ENCODE measurements around the gene SLC28A1.
"Not testable (repeated sequence)": the region's sequence is repeated elsewhere in the genome, so short reads cannot be mapped to it uniquely, and the experiment has no call there.

SLC28A1 gene

GRCh38 chr15:84909782-84910181 lies 25.3 kb downstream of the SLC28A1 start:
- DNase-seq (ENCODE audit: low read depth in 2 of 2): no peak

DNA sequence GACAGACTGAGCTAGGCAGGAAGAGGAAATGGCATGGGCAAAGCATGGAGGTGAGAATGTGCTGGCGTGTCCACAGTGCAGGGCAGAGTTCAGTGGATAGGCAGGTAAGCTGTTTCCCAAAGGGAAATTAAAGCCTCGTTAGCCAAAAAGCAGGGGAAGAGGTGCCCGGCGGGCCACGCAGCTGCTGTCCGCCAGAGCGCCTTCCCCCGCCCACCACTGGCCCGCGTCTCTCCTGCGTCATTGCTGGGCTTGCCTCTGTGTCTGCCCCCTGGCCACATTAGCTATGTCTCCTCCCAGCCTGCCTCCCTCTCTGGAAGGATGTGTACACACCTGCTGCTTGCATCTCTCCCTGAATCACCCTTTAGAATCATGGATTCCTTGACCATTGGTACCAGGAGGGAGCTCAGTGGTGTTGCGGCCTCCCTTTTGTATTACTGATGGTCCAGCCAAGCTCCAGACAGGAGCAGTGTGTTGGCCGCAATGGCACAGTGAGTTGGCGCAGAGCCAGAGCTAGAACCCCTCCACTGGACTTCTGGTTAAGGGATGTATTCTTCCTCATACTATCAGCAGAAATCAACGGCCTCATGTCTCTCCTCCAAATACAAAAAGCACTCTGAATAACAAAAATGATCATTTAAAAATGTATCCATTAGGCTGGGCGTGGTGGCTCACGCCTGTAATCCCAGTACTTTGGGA lies 26.6 kb downstream of the SLC28A1 start:
- DNase-seq (ENCODE audit: low read depth in 2 of 2): no peak

- DNase-seq (ENCODE audit: low read depth in 2 of 2): peak; percentile 65 to 71
Observed at GRCh38 chr15:84911879-84912660, 27.6 kb downstream of the SLC28A1 start.

GRCh38 chr15:84913360-84913723 lies 28.9 kb downstream of the SLC28A1 start:
- DNase-seq (ENCODE audit: low read depth in 2 of 2): no peak

- DNase-seq (ENCODE audit: low read depth in 2 of 2): no peak
Observed at GRCh38 chr15:84914351-84914750, 29.9 kb downstream of the SLC28A1 start.

- DNase-seq (ENCODE audit: low read depth in 2 of 2): peak; percentile 45 to 46
Observed at GRCh38 chr15:84914909-84915605, 30.6 kb downstream of the SLC28A1 start.

DNA sequence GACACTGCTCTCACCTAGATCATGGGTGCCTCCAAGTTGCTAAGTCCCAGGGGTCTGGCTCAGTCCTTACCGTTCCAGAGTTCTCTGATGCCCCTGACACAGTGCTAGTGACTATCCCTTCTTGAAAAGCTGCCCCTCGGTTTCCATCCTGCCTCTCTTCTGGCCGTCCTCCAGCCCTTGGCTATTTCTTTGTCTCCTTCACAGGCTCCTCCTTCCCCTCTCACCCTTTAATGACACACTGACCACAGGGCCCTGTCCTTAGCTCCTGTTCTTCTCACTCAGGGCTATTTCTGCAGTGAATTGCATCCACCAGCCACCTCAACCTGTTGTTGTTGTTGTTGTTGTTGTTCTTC lies 31.1 kb downstream of the SLC28A1 start:
- no peak for DNase-seq (ENCODE audit: low read depth in 2 of 2)

DNA sequence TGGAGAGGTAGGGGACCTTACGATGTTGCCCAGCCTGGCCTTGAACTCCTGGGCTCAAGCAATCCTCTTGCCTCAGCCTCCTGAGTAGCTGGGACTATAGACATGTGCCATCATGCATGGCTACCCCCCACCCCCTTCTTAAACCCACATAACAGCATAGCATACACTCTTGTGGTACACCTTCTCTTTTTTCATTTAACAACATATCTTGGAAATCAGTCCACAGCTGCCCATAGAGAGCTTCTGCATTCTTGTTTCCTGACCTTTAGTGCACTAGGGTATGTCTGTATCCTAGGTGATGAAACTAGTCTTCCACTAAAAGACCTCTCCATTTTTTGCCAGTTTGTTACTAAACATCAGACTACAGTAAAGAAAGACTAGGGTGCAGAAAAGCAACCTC lies 33.0 kb downstream of the SLC28A1 start:
- DNase-seq (ENCODE audit: low read depth in 2 of 2): no peak

GRCh38 chr15:84919106-84919667 lies 34.7 kb downstream of the SLC28A1 start:
- no peak for DNase-seq (ENCODE audit: low read depth in 2 of 2)

GRCh38 chr15:84921121-84921520 lies 36.7 kb downstream of the SLC28A1 start:
- no peak for DNase-seq (ENCODE audit: low read depth in 2 of 2)

GRCh38 chr15:84922530-84922929 lies 38.1 kb downstream of the SLC28A1 start:
- no peak for DNase-seq (ENCODE audit: low read depth in 2 of 2)

DNA sequence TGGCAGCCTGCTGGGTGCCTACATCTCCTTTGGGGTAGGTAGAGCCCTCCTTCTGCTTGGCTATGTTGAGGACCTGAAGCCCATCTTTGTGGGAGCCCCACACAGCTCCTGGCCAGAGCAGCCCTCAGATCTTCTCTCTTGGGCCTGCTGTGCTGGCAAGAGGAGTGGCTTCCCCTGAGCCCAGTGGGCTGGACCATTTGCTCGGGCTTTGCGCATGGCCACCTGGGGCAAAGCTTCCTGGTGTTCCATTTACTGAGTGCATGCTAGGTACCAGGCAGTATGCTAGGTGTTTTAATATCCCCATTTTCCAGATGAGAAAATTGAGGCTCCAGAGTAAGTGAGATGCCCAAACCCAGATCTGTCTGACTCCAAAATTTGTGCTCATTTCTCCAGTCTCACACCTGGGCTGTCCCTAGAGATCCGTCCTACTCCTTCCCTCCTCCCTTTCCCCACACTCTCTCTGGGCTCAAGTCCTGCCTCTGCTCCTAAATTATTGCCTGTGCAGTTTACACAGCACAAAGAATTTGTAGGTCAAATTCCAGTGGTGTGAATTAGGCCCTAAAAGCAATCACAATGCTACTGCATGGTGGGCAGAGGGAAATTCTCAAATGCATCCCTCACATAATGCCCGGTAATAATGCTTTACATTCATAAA lies 39.7 kb downstream of the SLC28A1 start:
- DNase-seq (ENCODE audit: low read depth in 2 of 2): no peak

GRCh38 chr15:84924821-84925569 lies 40.5 kb downstream of the SLC28A1 start:
- not testable (repeated sequence) for DNase-seq (ENCODE audit: low read depth in 2 of 2)

DNA sequence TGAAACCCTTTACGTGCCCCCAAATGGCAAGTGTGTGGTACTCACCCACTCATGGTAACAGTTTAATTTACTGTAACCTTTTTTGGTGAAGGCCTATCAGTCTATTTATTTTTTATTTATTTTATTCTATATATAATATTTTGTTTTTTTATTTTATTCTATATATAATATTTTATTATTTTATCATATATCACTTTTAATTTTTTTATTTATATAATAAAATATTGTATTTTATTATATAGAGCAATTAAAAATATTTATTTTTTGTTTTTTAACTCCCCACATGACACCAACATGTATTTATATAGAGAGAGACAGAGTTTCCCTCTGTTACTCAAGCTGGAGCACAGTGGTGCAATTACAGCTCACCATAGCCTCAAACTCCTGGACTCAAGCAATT lies 41.4 kb downstream of the SLC28A1 start:
- no peak for DNase-seq (ENCODE audit: low read depth in 2 of 2)

DNA sequence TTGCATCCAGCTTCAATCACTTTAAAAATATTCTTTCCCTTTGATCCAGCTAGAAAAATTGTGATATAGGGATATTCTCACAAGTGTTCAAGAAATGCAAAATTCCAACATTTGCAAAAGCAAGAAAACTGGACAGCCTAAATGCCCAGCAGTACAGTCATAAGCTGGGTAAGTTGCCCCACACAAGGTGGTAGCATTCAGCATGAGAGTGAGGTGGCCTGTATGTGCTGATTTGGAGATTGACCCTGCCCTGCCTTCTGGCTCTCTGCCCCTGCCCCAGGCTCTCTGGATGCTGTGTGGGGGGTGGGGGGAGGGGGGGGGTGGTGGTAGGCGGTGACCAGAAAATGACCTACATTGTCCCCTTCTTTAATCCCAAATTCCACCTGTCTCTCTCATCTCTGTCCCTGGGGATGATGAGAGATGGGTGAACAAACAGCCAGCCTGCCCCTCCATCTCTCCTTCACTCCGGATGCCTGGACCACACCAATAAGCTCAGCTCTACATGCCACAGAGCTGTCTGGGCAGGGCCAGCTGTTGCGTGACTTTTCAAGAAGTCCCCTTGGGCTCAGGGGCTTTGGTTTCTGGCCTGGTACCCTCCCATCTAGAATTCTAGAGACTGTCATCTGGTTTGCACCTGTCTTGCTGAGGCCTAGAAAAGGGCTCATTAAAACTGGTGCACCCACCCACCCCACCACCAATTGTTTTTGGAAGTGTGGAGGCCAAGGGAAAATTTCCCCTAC lies 42.2 kb downstream of the SLC28A1 start:
- DNase-seq (ENCODE audit: low read depth in 2 of 2): no peak

GRCh38 chr15:84928843-84929168 lies 44.3 kb downstream of the SLC28A1 start:
- no peak for DNase-seq (ENCODE audit: low read depth in 2 of 2)

GRCh38 chr15:84929795-84930603 lies 45.5 kb downstream of the SLC28A1 start:
- DNase-seq (ENCODE audit: low read depth in 2 of 2): no peak

DNA sequence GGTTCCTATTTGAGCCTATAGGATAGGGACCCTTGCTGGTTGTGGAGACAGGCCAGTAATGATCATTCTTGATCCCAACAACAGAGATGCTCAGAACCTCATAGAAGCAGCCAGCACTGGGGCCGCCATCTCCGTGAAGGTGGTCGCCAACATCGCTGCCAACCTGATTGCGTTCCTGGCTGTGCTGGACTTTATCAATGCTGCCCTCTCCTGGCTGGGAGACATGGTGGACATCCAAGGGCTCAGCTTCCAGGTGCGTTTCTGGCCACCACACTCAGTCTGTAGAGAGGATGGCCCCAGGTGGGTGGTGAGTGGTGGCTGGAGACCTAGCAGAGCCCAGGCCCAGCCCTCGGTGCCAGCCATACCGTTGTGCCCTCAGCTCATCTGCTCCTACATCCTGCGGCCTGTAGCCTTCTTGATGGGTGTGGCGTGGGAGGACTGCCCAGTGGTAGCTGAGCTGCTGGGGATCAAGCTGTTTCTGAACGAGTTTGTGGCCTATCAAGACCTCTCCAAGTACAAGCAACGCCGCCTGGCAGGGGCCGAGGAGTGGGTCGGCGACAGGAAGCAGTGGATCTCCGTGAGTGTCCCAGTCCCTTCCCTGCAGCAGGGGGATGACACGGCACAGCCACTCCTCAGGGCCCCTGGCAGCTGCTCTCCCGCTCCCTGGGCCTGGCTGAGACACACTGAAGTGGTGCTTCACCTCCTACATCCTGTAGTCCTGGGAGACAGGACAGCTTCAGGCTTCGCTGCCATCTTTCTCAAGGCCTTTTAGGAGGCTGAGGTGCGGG lies 50.7 kb downstream of the SLC28A1 start:
- no peak for DNase-seq (ENCODE audit: low read depth in 2 of 2)

- DNase-seq (ENCODE audit: low read depth in 2 of 2): no peak
Observed at GRCh38 chr15:84937144-84937543, 52.7 kb downstream of the SLC28A1 start.
